ENCODE measurements around the gene IL1F10.

The IL1F10 gene

GRCh38 chr2:113098041-113098440 is 30.3 kb downstream of the IL1F10 start:
- peak; percentile 31 for DNase-seq (ENCODE audit: low read depth)
- no peak overlapping the region; the same call in 1 of the 2 replicates for H3K4me3 ChIP-seq (ENCODE audit: low read depth, low read length)
- TF ChIP-seq CTCF (IDR thresholded peaks at IDR 0.05; ENCODE audit: insufficient read depth, low read depth, low read length, missing control alignments), result no peak

GRCh38 chr2:113098532-113098931 is 30.8 kb downstream of the IL1F10 start:
- no peak for TF ChIP-seq CTCF (IDR thresholded peaks at IDR 0.05; ENCODE audit: insufficient read depth, low read depth, low read length, missing control alignments)
- DNase-seq (ENCODE audit: low read depth), result no peak
- no peak overlapping the region for H3K4me3 ChIP-seq (ENCODE audit: low read depth, low read length)

GRCh38 chr2:113102133-113102532 is 34.4 kb downstream of the IL1F10 start:
- no peak overlapping the region for H3K4me3 ChIP-seq (ENCODE audit: low read depth, low read length)
- DNase-seq (ENCODE audit: low read depth), result no peak
- TF ChIP-seq CTCF (IDR thresholded peaks at IDR 0.05; ENCODE audit: insufficient read depth, low read depth, low read length, missing control alignments), result no peak

GRCh38 chr2:113103277-113103676 is 35.5 kb downstream of the IL1F10 start:
- no peak for TF ChIP-seq CTCF (IDR thresholded peaks at IDR 0.05; ENCODE audit: insufficient read depth, low read depth, low read length, missing control alignments)
- H3K4me3 ChIP-seq (ENCODE audit: low read depth, low read length), result no peak overlapping the region

GRCh38 chr2:113104054-113104611 is 36.4 kb downstream of the IL1F10 start:
- H3K4me3 ChIP-seq (ENCODE audit: low read depth, low read length), result no peak overlapping the region
- TF ChIP-seq CTCF (IDR thresholded peaks at IDR 0.05; ENCODE audit: insufficient read depth, low read depth, low read length, missing control alignments), result no peak
- no peak for DNase-seq (ENCODE audit: low read depth)

More at GRCh38 chr2:113103277-113103676, 35.5 kb downstream of the IL1F10 start:
- DNase-seq (ENCODE audit: low read depth), result no peak

GRCh38 chr2:113105047-113105785 is 37.4 kb downstream of the IL1F10 start:
- H3K4me3 ChIP-seq (ENCODE audit: low read depth, low read length), result no peak overlapping the region
- DNase-seq (ENCODE audit: low read depth), result no peak
- no peak for TF ChIP-seq CTCF (IDR thresholded peaks at IDR 0.05; ENCODE audit: insufficient read depth, low read depth, low read length, missing control alignments)

Data from GM12865 (cell line).